Prostate gland (tissue), 2 donors: ENCODE results near the gene HYOU1. TPM values are rescaled to one million over a fixed set of nuclear protein-coding genes. Genes with fewer than 3 reads are reported as not detected.

Experiments used
- DNase-seq: peaks from one replicate; pipeline ENCODE4 v3.0.0-alpha.2; 2019; ENCODE audit warnings: low spot score
- H3K27ac ChIP-seq, 2 donors: fragments of 200-600 bp; sonication (generic); 2 replicates each; pipeline ENCODE4 v1.5.1; 2017 to 2019
- H3K27me3 ChIP-seq: fragments of 200-600 bp; sonication (generic); replicated peaks from 2 replicates; pipeline ENCODE4 v1.5.1; 2019; ENCODE audit not compliant: insufficient read depth
- H3K36me3 ChIP-seq, 2 donors: fragments of 200-600 bp; sonication (generic); 1 replicate in 1 of 2; 2 replicates in 1 of 2; pipeline versions ENCODE4 v1.5.1 to v1.8.1; 2017 to 2019
- H3K4me1 ChIP-seq: fragments of 200-600 bp; sonication (generic); replicated peaks from 2 replicates; pipeline ENCODE4 v1.5.1; 2019
- H3K4me3 ChIP-seq, 2 donors: fragments of 200-600 bp; sonication (generic); 2 replicates each; pipeline ENCODE4 v1.5.1; 2017 to 2019
- H3K9me3 ChIP-seq: fragments of 200-600 bp; sonication (generic); 2 replicates; pipeline ENCODE4 v1.5.1; 2017
- CTCF ChIP-seq, 4 experiments: fragments of 200-600 bp in 2 of 4; fragments of 450-650 bp in 2 of 4; sonication (generic) in 2 of 4; IDR thresholded peaks; 1 replicate in 3 of 4; 2 replicates in 1 of 4; pipeline ENCODE4 v1.5.1; 2016 to 2019; ENCODE audit warnings: antibody characterized with exemption in 4 of 4, mild to moderate bottlenecking in 2 of 4, moderate library complexity in 2 of 4
- POLR2A ChIP-seq: fragments of 450-650 bp; IDR thresholded peaks from one replicate; pipeline ENCODE4 v1.6.1; 2016; ENCODE audit warnings: antibody characterized with exemption, mild to moderate bottlenecking
- POLR2AphosphoS5 ChIP-seq: sonication (generic); formaldehyde crosslinking; IDR thresholded peaks from one replicate; pipeline ENCODE4 v1.6.1; 2017; ENCODE audit warnings: antibody characterized with exemption
- WGBS: methylation state at CpG from one replicate; pipeline ENCODE4 v1.1.5; 2018; 5-methylcytosine and 5-hydroxymethylcytosine counted together
- intact Hi-C: fragments of 100-400 bp; cut with DNase I; formaldehyde crosslinking; loops from one replicate; pipeline ENCODE4 v1.14.2; 2022
- total RNA-seq, 2 donors: library from RNA; depleted of rRNA; stranded (reverse); fragments of >200 nt; gene quantifications; one replicate each; pipeline ENCODE4 v1.1.0, GENCODE V29; 2016

The HYOU1 gene
- total RNA-seq, 2 donors from 2014 or later, result 115 to 149 TPM

- peak overlapping the region; percentile 57 to 77 for H3K4me3 ChIP-seq
- H3K4me1 ChIP-seq, result peaks cover 5% of the 10 kb centered on the region
- 1% methylated on average over 46 of the region's 48 CpGs for WGBS
- H3K36me3 ChIP-seq, result peaks cover 7 to 8% of the 10 kb centered on the region in 2 donors
- H3K27me3 ChIP-seq, result no peaks in the 10 kb centered on the region
- intact Hi-C loops, result no loop called here
- peak overlapping the region; percentile 58 to 78 for H3K27ac ChIP-seq
- no peak for DNase-seq
- no peak for TF ChIP-seq CTCF (IDR thresholded peaks at IDR 0.05)
- H3K9me3 ChIP-seq, result no peaks in the 10 kb centered on the region
These were observed 495 bp downstream of the HYOU1 start for GRCh38 chr11:119056421-119056999.

GRCh38 chr11:119055901-119056300 lies 1.1 kb downstream of the HYOU1 start:
- TF ChIP-seq POLR2A, result no peak
- TF ChIP-seq CTCF (IDR thresholded peaks at IDR 0.05), result no peak
- no peak for TF ChIP-seq POLR2AphosphoS5
- H3K9me3 ChIP-seq, result no peaks in the 10 kb centered on the region
- H3K27me3 ChIP-seq, result no peaks in the 10 kb centered on the region
- no peak for DNase-seq
- H3K27ac ChIP-seq, result peak overlapping the region in 1 of 2 donors; percentile 78
- H3K36me3 ChIP-seq, result peaks cover 8 to 13% of the 10 kb centered on the region in 2 donors
- H3K4me1 ChIP-seq, result peaks cover 5% of the 10 kb centered on the region
- intact Hi-C loops, result no loop called here
- peak overlapping the region; percentile 57 to 77 for H3K4me3 ChIP-seq
- 27% methylated on average over 6 of the region's 6 CpGs for WGBS

- no peaks in the 10 kb centered on the region for H3K9me3 ChIP-seq
- DNase-seq, result no peak
- intact Hi-C loops, result no loop called here
- TF ChIP-seq POLR2AphosphoS5 (no peak), POLR2A (no peak), CTCF (IDR thresholded peaks at IDR 0.05) (no peak)
- H3K36me3 ChIP-seq, result peaks cover 8 to 13% of the 10 kb centered on the region in 2 donors
- no peak overlapping the region for H3K4me3 ChIP-seq
- 82% methylated on average over 8 of the region's 10 CpGs for WGBS
- H3K4me1 ChIP-seq, result peaks cover 5% of the 10 kb centered on the region
- no peak overlapping the region for H3K27ac ChIP-seq
- H3K27me3 ChIP-seq, result no peaks in the 10 kb centered on the region
These were observed 2.6 kb downstream of the HYOU1 start for GRCh38 chr11:119054418-119054817.

- H3K36me3 ChIP-seq, result peaks cover 16 to 26% of the 10 kb centered on the region in 2 donors
- WGBS, result 87% methylated on average over 23 of the region's 23 CpGs
- intact Hi-C loops, result no loop called here
These were observed 4.7 kb downstream of the HYOU1 start for GRCh38 chr11:119052163-119052814.

More at GRCh38 chr11:119052163-119052814, 4.7 kb downstream of the HYOU1 start:
- no peak overlapping the region for H3K27ac ChIP-seq
- H3K4me1 ChIP-seq, result no peaks in the 10 kb centered on the region
- no peak for DNase-seq
- no peaks in the 10 kb centered on the region for H3K27me3 ChIP-seq
- no peaks in the 10 kb centered on the region for H3K9me3 ChIP-seq
- H3K4me3 ChIP-seq, result no peak overlapping the region
- no peak for TF ChIP-seq POLR2A
- TF ChIP-seq POLR2AphosphoS5, result no peak
- no peak for TF ChIP-seq CTCF (IDR thresholded peaks at IDR 0.05)
